Activated T-cell treated with anti-CD3 and anti-CD28 coated beads, Interleukin-2, amount 50 U/mL, for 24 hours (primary cell): ENCODE data around the gene KCNJ14.

ENCODE experiments used
- DNase-seq: peaks from one replicate; pipeline ENCODE4 v3.0.0-alpha.2; 2020
- H3K27ac Mint-ChIP-seq: 2 replicates; pipeline ENCODE4 v1.8.0; 2020; ENCODE audit warnings: mild to moderate bottlenecking, mixed read lengths
- H3K27me3 Mint-ChIP-seq: 2 replicates; pipeline ENCODE4 v1.8.0; 2020; ENCODE audit warnings: mixed read lengths
- H3K36me3 Mint-ChIP-seq: 2 replicates; pipeline ENCODE4 v1.8.0; 2020; ENCODE audit warnings: low read depth, mixed read lengths
- H3K4me1 Mint-ChIP-seq: 2 replicates; pipeline ENCODE4 v1.8.0; 2020; ENCODE audit warnings: low read depth, mixed read lengths
- H3K4me3 Mint-ChIP-seq: 2 replicates; pipeline ENCODE4 v1.8.0; 2020; ENCODE audit warnings: mild to moderate bottlenecking, moderate library complexity, mixed read lengths
- H3K9me3 Mint-ChIP-seq: 2 replicates; pipeline ENCODE4 v1.8.0; 2020; ENCODE audit warnings: mixed read lengths

KCNJ14 gene

DNA sequence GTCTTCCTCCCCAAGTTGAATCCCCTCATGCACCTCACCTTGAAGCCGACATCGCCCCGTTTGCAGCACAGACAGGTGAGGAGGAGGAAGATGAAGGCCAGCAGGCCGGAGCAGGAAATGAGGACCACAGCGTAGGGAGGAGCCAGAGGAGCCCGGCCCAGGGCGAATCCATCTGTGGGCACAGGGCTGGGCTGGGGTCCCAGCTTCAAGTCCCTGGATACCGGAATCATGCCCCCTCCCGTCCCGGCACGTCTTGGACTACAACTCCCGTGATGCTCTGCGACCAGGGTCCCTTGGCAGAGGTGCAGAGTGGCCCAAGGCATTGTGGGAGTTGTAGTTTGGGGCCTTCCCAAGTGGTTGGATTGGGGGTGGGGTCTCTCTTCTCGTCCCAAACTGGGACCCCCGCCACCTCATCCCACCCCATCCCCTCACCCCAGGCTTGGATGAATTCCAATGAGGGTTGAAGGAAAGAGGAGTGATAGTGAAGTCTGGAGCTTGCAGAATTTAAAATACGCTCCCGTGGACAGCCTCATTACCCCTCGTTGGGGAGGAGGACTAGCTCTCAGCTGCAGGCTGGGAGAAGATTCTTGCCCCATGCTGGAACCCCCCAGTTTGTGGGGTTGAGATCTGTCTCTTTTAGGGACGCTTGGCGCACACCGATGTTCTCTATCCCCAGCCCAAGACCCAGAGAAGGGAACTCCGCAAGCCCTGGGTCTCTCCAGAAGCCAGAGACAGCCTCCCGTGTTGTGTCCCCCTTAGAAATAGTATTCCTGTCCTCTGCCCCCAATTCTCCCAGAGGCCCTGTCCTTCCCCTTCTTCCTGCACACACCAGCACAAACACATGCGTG lies 55.3 kb downstream of the KCNJ14 start:
- H3K27me3 Mint-ChIP-seq, result no peaks in the 10 kb centered on the region
- peaks cover 6% of the 10 kb centered on the region for H3K36me3 Mint-ChIP-seq
- H3K27ac Mint-ChIP-seq, result peak overlapping the region; percentile 71
- H3K4me3 Mint-ChIP-seq, result peak overlapping the region; percentile 81
- H3K4me1 Mint-ChIP-seq, result peaks cover 18% of the 10 kb centered on the region
- DNase-seq, result peak; percentile 86
- no peaks in the 10 kb centered on the region for H3K9me3 Mint-ChIP-seq

DNA sequence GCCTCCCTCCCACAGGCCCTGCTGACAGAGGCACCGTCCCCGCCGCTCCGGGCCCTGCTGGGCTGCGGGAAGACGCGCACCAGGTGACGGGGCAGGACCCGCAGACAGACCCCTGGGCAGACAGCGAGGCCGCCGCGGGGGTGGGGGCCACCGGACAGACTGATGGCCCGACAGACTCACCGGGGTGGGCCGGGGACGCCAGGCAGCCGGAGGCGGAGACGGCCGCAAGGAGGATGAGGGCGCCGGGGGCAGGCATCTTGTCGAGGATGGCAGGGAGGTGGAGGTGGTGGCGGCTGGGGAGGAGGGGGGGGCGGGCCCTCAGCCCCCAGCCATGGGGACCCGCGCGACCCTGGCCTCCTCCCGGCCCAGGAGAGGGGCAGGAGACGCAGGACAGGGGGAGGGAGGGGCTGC lies 56.0 kb downstream of the KCNJ14 start:
- H3K27me3 Mint-ChIP-seq, result no peaks in the 10 kb centered on the region
- peak overlapping the region; percentile 81 for H3K4me3 Mint-ChIP-seq
- peaks cover 18% of the 10 kb centered on the region for H3K4me1 Mint-ChIP-seq
- peaks cover 6% of the 10 kb centered on the region for H3K36me3 Mint-ChIP-seq
- H3K27ac Mint-ChIP-seq, result no peak overlapping the region
- DNase-seq, result peak; percentile 67
- no peaks in the 10 kb centered on the region for H3K9me3 Mint-ChIP-seq

DNA sequence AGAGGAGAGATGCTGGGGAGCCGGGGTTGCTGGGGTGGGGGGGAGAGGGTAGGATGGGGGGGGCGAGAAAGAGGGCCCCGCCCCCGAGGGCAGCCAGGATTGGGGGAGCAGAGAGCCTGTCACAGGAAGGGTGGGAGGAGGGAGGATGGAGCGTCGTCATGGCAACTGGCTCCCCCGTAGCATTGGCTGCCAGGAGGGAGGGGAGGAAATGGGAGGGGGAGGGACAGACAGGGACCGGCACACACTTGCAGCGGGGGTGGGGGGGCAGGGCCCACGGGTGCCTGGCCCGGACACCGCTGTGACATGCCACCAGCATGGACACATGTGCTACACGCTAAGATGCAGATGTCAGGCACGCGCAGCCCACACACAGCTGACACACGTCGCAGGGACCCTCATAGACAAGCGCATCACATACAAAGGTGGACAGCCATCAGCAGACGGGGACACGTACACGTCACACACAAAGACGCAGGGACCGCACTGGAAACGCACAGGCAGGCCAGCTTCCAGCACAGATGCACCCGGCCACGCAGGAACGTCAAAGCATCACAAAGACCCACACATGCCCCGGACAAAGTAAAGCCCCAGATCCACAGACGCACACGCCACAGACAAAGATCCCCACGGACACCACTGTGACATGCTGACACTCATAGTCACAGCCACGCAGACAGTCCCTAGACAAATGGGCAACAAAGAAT lies 56.6 kb downstream of the KCNJ14 start, which contains the start of gene LMTK3:
LMTK3 (minus strand) TSS at position 36 of the 704 bp plus-strand sequence. CDS start 259 bp downstream, outside the sequence.
- Mint-ChIP-seq H3K27me3 (no peaks in the 10 kb centered on the region), H3K27ac (peak within 1 kb of the TSS; percentile 71), H3K36me3 (peaks cover 6% of the 10 kb centered on the region), H3K4me3 (peak within 1 kb of the TSS; percentile 81), H3K4me1 (peaks cover 18% of the 10 kb centered on the region), H3K9me3 (no peaks in the 10 kb centered on the region)
- peak; percentile 81 for DNase-seq

DNA sequence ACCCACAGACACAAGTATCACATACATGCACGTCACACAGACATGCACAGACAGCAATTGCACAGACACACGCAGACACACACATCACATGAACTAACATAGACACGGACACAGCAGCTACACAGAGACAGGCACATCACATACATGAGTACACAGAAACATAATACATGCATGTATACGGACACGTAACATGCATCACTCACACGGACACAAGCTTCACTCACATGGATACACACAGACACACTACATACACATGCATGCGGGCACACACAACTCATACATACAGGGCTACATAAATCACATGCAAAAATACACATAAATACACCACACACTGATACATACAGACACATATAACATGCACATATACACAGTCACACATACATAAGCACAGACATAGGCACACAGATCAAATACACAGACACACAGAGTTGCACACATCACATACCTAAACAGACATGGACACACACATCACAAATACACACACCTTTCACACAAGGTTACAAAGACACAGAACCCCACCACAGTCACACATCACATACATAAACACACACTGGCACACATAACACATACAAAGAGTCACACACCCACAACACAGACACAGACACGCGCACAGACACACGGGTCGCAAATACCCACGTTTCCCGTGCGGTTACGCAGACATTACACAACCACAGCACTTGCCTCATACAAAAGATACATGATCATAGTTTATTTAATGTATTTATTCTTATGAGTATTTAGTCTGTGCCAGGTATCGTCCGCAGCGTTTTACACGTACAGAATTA lies 57.3 kb downstream of the KCNJ14 start:
- peaks cover 4% of the 10 kb centered on the region for H3K36me3 Mint-ChIP-seq
- H3K27ac Mint-ChIP-seq, result no peak overlapping the region
- no peak overlapping the region for H3K4me3 Mint-ChIP-seq
- H3K9me3 Mint-ChIP-seq, result no peaks in the 10 kb centered on the region
- H3K4me1 Mint-ChIP-seq, result peaks cover 18% of the 10 kb centered on the region
- DNase-seq, result peak; percentile 37
- H3K27me3 Mint-ChIP-seq, result no peaks in the 10 kb centered on the region

DNA sequence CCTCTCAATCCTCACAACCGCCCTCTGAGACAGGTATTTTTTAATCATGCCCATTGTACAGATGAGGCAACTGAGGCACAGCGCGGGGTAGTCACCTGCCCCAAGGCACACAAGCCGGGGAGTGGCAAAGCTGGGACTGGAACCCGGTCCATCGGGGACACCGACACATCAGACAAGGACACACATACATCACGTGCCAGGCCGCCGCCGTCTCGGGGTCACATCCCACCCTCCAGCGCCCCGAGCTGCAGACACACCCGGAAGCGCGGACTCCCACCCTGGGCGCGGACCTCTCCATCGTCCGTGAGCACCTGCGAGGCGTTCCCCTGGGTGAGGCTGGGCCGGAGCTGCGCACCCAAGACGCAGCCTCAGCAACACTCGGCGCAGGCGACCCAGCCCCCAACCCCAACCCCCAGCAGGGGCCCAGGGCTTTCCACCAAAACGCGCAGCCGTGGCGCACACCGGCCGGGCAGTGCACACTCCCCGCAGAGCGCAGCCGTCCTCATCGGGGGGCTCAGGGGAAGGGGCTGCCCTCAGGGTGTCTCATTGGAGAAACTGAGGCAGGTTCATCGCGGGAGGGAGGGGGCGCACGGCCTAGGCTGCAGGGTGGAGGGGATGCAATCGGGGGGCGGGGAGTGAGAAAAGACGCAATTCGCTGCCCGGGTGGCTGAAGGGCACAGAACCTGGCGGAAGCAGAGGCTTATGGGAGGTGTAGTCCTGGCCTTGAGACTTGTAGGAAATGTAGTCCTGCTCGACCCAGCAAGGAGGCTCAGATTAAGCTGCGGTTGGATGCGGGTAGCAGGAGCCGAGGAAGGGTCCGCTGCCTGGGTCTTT lies 58.1 kb downstream of the KCNJ14 start:
- peak; percentile 80 for DNase-seq
- H3K9me3 Mint-ChIP-seq, result no peaks in the 10 kb centered on the region

DNA sequence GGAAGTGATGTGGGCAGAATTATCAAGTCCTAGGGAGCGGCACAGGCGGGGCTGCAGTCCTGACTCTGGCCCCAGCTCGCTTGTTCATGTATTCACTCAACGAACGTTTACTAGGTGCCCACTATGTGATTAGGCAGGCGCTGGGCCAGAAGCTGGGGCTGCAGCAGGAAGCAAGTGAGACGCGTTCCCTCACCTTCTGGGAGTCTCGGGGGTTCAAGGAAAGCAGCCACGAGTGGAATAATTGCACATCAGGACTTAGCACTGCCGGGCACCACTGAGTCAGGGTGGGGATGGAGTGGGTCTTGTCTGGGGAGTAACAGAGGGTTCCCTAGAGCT lies 58.7 kb downstream of the KCNJ14 start:
- no peak for DNase-seq
- Mint-ChIP-seq H3K27ac (no peak overlapping the region), H3K9me3 (no peaks in the 10 kb centered on the region), H3K4me1 (peaks cover 18% of the 10 kb centered on the region), H3K27me3 (no peaks in the 10 kb centered on the region), H3K4me3 (no peak overlapping the region), H3K36me3 (no peaks in the 10 kb centered on the region)

More for the DNA sequence above, 58.1 kb downstream of the KCNJ14 start:
- peaks cover 18% of the 10 kb centered on the region for H3K4me1 Mint-ChIP-seq
- H3K4me3 Mint-ChIP-seq, result no peak overlapping the region
- H3K27me3 Mint-ChIP-seq, result no peaks in the 10 kb centered on the region
- H3K27ac Mint-ChIP-seq, result no peak overlapping the region
- no peaks in the 10 kb centered on the region for H3K36me3 Mint-ChIP-seq

DNA sequence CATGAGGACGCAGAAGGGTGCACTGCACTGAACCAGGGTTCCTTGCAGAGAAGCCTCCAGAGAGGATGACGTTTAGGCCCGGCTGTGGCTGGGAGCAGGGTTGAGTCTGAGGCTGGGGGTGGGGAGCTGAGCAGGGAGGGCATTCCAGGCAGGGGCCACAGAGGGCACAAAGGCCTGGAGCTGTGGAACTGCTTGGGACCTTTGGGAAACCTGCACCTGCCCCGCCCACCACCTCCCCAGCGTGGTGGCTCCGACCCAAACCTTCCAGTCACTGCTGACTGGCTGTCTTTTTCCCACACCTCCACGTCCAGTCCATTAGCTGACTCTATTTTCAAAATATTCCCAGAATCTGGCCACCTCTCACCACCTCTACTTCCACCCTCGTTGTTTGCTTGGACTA lies 61.2 kb downstream of the KCNJ14 start:
- H3K27ac Mint-ChIP-seq, result no peak overlapping the region
- no peak for DNase-seq
- H3K9me3 Mint-ChIP-seq, result no peaks in the 10 kb centered on the region
- no peaks in the 10 kb centered on the region for H3K36me3 Mint-ChIP-seq
- H3K4me3 Mint-ChIP-seq, result no peak overlapping the region
- no peaks in the 10 kb centered on the region for H3K27me3 Mint-ChIP-seq
- H3K4me1 Mint-ChIP-seq, result peaks cover 6% of the 10 kb centered on the region
